HG02981 (cell line): ENCODE data around the gene ARHGAP36.

ENCODE experiments used
- ATAC-seq: cut with Tn5 transposase; IDR thresholded peaks from one replicate; pipeline ENCODE4 v1.9.1; 2021; ENCODE audit warnings: mild to moderate bottlenecking, moderate library complexity; ENCODE audit not compliant: unreplicated experiment

Gene ARHGAP36

DNA sequence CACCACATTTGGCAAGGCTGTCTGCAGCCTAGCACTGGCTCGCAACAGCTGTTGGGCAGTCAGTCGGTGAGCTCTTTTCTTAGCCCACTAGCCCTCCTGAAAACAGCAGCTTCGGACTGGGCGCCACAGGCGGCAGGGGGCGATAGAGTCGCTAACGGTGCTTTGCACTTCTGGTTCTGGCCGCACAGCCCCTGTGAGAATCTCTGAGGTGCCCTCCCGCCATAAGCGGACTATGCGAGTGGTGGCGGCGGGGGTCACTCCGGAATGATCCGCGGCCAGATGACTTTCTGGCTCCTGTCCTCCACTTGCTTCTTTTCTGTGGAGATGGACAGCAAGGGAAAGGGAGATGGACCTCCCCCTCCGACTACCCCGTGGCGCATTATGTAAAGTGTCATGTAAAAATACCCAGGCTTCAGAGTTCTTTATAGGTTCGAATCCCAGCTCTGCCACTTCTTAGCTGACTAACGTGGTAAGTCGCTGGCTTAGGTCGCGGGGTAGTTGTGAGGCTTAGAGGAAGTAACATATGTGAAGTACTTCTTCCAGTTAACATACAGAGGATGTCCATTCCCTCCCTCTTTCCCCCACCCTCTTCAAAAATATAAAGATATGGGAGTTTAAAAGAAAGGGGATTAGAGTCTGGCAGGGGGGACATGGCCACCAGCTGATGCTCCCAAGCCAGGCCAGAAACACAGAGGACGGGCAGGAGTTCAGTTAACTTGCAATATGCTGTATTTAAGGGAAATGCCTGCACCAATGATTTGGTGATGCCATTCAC is 11.0 kb downstream of the ARHGAP36 start:
- ATAC-seq: peak; percentile 59

DNA sequence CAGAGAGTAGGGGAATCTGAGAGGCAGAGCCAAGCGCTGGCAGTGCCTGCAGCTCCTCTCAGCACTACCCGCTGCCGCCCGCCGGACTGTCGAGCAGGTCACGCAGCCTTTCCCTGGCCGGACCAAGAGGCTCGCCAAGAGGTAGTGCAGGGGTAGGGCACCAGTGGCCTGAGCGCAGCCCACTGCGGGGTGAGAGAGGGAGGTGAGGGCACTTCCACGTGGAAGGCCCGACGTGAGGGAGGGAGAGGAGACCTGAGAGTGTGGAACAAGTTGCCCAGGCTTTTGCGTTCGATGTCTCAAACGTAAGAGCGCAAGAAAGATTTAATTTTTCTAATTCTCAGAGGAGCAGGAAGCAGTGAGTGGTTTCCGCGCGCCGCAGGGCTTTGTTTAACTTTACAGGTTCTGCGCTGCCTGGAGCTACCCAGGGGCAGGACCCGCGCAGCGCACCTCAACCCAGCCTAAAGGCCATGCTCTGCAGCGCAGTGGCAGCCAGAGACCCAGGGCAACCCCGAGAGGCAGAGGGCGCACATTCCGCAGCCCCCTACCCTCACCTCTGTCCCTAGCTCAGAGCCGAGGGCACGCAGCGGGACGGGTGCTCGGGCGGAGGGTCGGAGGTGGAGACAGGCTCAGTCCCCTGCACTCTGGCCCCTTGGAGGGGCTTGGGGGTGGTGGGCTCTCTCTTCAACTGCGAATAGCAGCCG is 14.9 kb downstream of the ARHGAP36 start:
- ATAC-seq: no peak

DNA sequence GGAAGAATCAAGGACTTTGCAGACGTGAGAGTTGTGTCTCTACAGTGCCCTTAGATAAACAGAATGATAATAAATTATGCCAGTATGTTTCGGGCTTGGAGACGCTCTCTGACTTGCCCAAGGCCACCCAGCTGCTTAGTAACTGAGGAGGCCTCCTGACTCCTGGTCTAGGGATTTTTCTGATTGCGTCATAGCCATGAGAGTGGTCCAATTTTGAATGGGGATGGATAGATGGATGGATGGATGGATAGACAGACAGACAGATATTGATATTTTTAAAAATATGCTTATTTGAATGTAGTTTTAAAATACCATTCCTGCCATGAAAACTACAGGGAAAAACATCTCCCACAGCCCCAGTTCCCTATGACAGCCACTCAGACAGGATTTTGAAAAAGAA is 15.5 kb downstream of the ARHGAP36 start:
- no peak for ATAC-seq

DNA sequence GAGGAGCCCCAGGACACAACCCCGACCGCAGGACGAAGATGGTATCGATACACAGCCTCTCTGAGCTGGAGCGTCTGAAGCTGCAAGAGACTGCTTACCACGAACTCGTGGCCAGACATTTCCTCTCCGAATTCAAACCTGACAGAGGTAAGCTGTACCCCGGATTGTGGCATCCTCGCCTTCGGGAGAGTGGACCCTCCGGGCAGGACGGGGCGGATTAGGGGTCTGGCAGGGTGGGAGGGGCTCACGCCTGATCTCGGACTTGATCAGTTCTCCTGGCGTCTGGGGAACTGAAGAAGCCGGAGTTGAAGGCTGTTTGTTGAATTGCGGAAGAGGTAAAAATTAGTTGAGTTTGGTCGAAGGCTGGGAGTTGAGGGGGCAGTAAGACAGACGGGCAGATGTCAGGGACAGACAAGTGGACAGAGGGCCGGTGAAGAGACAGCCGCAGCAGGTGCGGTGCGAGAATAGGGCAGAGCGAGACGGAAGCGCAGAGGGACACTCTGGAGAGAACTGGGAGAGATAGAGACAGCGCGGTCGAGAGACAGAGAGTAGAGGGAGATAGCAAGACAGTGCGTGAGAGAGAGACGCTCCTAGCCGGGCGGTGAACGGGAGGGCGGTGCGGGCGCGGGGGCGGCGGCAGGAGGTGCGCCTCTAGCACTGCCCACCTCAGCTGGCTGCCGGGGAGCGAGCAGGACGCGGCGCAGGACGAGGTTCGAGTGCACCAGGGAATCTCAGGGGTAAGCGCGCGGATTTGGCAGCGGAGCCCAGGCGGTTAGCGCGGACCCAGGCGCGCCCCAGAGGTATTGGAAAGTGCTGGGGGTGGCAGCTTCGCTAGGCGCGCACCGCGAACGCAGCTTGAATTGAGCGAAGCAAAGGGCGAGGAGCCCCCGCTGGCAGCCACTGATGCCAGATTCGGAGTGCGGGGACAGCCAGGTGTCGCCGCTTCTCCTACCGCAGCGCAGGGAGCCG is 23.9 kb downstream of the ARHGAP36 start:
- ATAC-seq: no peak

DNA sequence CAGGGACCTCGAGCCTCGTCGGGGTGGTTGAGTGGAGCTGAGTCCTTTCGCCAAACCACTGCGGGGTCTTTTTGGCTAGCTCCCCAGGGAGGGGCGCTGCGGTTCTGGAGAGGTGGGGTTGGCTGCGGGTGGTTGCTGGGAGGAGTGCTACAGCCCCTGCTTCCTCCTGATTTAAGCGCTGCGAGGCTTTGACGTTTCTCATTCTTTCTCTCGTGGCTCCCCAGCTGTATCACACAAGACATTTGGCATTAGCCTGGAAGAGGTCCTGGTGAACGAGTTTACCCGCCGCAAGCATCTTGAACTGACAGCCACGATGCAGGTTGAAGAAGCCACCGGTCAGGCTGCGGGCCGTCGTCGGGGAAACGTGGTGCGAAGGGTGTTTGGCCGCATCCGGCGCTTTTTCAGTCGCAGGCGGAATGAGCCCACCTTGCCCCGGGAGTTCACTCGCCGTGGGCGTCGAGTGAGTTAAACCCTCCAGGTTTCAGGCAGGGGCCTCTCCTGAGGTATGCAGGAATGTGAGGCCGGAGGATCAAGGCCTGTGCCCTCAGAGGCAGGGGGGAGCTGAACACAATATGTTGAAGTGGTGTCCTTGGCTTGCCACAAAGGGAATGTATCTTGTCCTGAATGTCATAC is 25.5 kb downstream of the ARHGAP36 start:
- no peak for ATAC-seq

DNA sequence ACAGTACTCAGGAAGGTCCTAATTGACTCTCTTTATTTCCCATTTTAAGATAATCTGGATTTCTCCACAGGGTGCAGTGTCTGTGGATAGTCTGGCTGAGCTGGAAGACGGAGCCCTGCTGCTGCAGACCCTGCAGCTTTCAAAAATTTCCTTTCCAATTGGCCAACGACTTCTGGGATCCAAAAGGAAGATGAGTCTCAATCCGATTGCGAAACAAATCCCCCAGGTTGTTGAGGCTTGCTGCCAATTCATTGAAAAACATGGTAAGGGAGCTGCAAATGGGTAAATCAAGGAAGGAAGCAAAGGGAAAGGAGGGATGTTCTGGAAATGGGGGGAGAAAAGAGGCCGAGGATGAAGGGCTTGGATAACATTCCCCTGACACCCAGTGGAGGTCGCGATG is 26.0 kb downstream of the ARHGAP36 start:
- no peak for ATAC-seq

DNA sequence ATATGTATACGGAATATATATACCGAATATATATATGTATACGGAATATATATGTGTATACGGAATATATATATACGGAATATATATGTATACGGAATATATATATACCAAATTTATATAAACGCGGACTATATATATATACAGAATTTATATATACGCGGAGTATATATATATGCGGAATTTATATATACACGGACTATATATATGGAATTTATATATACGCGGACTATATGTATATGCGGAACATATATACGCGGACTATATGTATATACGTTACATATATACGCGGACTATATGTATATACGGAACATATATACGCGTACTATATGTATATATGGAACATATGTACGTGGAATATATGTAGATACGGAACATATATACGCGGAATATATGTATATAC is 78.6 kb downstream of the ARHGAP36 start:
- ATAC-seq: no peak

DNA sequence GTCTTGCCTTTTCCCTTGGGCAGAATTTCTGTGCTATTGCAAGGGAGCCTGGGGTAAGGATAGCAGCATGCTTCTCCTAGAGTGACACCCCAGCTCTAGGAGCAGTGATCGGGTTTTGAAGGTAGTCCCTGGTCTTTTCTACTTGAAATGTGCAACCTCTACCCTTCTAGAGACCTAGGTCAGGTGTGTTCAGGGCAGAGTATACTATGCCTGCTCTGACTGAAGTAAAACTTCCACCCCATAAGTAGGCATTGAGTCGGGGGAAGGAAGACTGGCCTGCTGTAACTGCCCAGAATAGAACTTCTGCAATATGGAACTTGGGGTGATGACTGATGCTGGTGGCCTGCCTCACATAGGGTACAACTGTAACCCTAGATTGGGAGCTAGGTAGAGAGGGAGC is 80.9 kb downstream of the ARHGAP36 start:
- ATAC-seq: no peak
